GM21529 (cell line): ENCODE data around the gene RPP25.
A peak's percentile ranks its signal among the peaks of the same experiment; 100 is the strongest.

Experiments used
- ATAC-seq: cut with Tn5 transposase; IDR thresholded peaks from one replicate; pipeline ENCODE4 v1.9.1; 2021; ENCODE audit not compliant: unreplicated experiment

The RPP25 gene, protein sequence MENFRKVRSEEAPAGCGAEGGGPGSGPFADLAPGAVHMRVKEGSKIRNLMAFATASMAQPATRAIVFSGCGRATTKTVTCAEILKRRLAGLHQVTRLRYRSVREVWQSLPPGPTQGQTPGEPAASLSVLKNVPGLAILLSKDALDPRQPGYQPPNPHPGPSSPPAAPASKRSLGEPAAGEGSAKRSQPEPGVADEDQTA

GRCh38 chr15:74956648-74957475 lies at the start of gene RPP25:
TSS of gene RPP25 (minus strand) at chr15:74956772. CDS start at chr15:74956583, 189 bp downstream.
- peak; percentile 75 for ATAC-seq

- no peak for ATAC-seq
Observed at GRCh38 chr15:75002398-75002797, 45.8 kb upstream of the RPP25 start.

- no peak for ATAC-seq
Observed at GRCh38 chr15:75001310-75001709, 44.7 kb upstream of the RPP25 start.

DNA sequence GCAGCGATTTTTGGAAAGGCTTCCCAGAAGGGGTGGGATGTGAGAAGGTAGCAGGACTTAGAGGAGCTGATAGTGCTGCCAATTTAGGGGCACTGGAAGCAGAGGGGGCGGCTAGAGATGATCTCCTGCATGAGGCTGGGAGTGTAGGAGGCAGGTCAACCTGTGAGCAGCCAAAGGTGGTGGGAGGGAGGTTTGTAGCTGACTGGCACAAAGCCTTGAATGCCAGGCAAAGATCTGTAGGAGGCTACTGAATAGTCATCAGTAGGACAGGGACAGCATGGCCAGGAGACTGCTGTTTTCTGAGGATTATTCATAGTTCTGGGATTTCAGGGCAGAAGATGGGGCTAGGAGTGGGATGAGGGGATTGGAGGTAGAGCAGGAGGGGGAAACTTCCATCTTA lies 41.0 kb upstream of the RPP25 start:
- ATAC-seq, result no peak

DNA sequence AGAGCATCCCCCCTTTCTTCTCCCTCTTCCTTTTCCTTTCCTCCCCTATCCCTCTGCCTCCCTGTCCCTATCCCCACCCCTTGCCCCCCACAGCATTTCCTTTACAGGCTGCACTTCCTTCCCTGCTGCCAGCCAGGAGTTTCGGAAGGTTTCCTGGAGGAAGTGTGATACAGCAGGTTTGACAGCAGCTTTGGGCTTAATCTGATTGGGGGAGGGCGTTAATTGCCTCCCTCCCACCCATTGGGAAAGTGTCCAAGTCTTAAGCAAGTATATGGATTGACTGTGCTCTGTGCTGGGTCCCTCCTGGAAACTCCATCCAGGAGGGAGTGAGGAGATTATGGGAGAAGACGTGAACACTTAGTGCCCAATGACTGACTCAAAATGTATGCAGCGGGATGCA lies 40.6 kb upstream of the RPP25 start:
- ATAC-seq, result no peak

DNA sequence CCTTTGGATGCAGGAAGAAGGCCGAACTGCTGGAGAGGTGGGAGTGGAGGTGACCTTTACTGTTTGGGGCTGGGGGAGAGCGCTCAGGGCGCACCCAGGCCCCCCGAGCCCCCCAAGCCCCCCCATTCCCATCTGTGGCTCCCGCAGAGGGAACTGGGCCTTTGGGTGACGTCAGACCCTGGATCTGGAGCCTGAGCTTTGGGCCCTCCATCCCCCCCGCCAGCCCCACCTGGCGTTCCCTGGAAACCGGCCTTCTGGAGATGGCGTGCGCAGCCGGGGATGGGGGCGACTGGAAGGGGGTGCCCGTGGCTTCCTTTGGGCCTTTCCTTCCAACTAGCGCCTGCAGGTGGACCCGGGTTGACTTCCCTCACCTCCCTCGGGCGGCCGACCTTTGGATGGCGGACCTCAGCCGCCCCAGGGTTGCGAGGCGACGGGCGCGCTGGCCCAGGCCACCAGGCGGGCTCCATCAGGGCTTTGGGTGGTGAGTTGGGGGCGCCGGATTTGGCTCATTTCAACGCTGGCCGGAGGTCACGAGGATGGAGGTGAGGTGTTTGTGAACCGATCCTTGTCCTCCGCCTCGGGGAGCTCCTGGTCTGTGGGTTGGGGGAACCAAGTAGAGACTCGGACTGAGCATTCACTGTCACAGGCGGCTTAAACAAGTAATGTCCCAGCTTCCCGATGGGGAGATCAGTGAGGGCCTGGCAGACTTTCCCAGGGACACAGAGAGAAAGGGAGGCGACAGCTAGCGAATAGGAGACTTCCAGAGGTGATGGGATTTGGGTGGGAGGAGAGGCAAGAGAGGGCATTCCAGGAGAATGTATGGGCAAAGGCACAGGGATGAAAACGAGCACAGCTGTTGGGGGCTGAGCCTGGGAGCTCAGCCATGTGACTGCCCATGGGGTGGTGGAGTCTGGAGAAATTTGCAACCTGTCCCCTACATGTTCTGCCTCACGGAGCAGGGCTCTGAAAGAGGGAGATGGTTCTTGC lies 39.5 kb upstream of the RPP25 start:
- no peak for ATAC-seq

DNA sequence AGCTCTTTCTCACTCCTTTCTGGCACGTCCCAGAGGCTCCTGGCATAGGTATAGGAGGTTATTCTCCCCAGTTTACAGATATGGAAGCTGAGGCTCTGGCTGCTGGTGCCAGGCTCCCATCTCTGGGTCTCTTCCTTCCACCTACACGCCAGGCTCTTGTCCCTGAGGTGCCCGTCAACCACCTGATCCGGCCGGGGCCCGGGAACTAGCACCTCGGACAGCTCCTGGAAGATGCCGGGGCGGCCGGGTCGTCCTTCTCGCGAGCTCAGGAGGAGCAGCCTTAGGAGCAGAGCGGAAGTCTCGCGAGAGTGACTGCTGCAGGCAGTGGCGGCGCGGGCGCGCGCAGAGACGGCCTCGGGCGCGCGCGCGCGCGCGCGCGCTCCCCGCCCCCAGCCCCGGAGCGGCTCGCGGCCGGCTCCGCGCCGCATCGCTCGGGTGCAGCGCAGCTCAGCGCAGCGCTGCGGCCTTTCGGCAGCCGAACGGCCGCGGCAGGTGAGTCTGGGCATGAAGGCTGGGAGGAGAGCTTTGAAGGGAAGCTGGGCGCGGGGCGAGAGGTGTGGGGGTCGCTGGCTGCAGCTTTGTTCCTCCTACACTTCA lies 38.7 kb upstream of the RPP25 start, which contains the start of gene SCAMP5:
TSS of gene SCAMP5 (plus strand) at position 382 of the 597 bp plus-strand sequence. CDS start 16,277 bp downstream, outside the sequence.
- ATAC-seq, result peak; percentile 68

DNA sequence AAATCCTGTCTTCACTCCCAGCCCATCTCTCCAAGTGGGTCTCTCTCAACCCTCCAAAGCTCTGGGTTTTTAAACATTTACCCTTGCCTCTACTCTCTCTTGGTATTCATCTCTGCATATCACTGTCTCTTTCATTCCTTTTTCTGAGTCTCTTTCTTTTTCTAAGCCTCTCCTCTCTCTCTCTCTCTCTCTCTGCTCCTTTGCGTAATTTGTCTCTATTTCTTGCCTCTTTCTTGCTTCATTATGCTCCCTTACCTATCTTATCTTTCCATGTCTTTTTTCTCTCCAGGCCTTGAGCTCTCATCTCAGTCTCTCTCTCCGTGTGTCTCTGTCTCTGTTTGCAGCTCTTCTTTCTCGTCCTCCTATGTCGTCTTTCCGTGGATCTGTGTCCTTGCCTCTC lies 38.1 kb upstream of the RPP25 start:
- ATAC-seq, result no peak

GRCh38 chr15:74994236-74994635 lies 37.7 kb upstream of the RPP25 start:
- no peak for ATAC-seq

- ATAC-seq, result no peak
Observed at GRCh38 chr15:74992619-74993018, 36.0 kb upstream of the RPP25 start.

DNA sequence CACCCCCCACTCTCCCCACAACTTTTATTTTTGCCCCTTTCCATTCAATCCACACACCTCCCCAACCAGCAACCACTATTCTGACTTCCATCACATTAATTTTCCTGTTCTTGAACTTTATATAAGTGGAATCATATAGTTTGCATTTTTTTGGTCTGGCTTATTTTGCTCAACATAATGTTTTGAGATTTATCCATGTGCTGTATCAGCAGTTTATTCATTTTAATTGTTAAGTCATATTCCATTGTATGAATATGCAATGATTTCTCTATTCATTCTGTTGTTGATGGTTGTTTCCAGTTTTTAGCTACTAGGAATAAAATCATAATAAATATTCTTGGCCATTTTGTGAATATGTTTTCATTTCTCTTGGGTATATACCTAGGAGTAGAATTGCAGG lies 33.0 kb upstream of the RPP25 start:
- no peak for ATAC-seq

- ATAC-seq, result no peak
Observed at GRCh38 chr15:74988007-74988800, 31.6 kb upstream of the RPP25 start.

- peak; percentile 56 for ATAC-seq
Observed at GRCh38 chr15:74983725-74984231, 27.2 kb upstream of the RPP25 start.

GRCh38 chr15:74982183-74982582 lies 25.6 kb upstream of the RPP25 start:
- no peak for ATAC-seq

- ATAC-seq, result no peak
Observed at GRCh38 chr15:74978503-74978902, 21.9 kb upstream of the RPP25 start.

- ATAC-seq, result no peak
Observed at GRCh38 chr15:74978077-74978476, 21.5 kb upstream of the RPP25 start.

DNA sequence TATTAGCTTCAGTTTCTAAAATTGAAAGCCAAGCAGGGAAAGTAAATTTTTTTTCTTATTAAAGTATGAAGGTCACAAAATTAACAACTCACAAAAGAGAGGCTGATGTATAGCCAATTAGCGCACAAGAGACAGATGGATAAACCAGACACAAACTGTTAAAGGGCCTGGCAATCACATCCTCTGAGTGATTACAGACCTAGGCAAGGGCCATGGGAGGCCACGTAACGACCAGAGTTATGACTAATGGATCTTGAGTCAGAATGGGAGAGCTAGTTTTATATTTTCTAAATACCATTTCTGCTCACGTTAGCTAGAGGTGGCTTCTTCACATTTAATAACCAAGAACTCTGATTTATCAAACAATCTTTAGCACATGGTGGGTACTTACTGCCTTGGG lies 21.0 kb upstream of the RPP25 start:
- ATAC-seq, result no peak

GRCh38 chr15:74976159-74976558 lies 19.6 kb upstream of the RPP25 start:
- no peak for ATAC-seq

DNA sequence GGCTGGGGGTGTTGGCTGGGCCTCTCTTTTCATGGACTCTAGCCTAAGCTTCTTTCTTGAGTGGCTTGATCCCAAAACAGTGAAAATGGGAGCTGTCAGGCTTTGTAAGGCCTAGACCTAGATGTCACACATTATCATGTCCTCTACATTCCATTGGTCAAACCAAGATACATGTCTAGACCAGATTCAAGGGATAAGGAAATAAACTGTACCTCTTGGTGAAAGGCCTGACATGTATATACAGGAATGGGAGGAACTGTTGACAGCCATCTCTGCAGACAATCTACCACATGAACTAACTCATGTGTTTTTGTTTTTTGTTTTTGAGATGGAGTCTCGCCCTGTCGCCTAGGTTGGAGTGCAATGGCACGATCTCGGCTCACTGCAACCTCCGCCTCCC lies 11.1 kb upstream of the RPP25 start:
- ATAC-seq, result no peak

- no peak for ATAC-seq
Observed at GRCh38 chr15:74964794-74965193, 8.2 kb upstream of the RPP25 start.
